ENCODE measurements around the gene GCH1. TPM values are rescaled to one million over a fixed set of nuclear protein-coding genes. Genes with fewer than 3 reads are reported as not detected.

The GCH1 gene
- total and polyA plus RNA-seq, 4 experiments from 2014 or later = 28.4 to 31.9 (median 30.5) TPM

Small RNA genes within 50 kb of the gene (microRNA-seq; reads per million reads assigned to microRNA genes)
- not detected for gene MIR4308 (ENCODE audit: borderline microRNAs expressed, borderline number of aligned reads, borderline replicate concordance)

Other genes with a start within 250 kb of the GCH1 start
- gene WDHD1, start 124.3 kb upstream of the GCH1 start, total RNA-seq = 1 to 10 TPM; 4.0 to 4.1 TPM
- gene WDHD1, start 124.3 kb upstream of the GCH1 start, polyA plus RNA-seq = 1 to 10 TPM; 1.4 to 3.3 TPM
- 10 to 100 TPM; 19.2 to 24.5 TPM for gene SOCS4, start 124.4 kb upstream of the GCH1 start, total RNA-seq
- gene SOCS4, start 124.4 kb upstream of the GCH1 start, polyA plus RNA-seq = 1 to 10 TPM; 3.3 to 3.9 TPM
- gene MAPK1IP1L, start 148.8 kb upstream of the GCH1 start, total RNA-seq = 10 to 100 TPM; 67.2 to 73.4 TPM
- gene MAPK1IP1L, start 148.8 kb upstream of the GCH1 start, polyA plus RNA-seq = 10 to 100 TPM; 82.1 to 89.3 TPM
- gene LGALS3, start 226.4 kb upstream of the GCH1 start, total RNA-seq = 10 to 100 TPM; 46.3 to 51.1 TPM
- 10 to 100 TPM; 88.6 to 98.1 TPM for gene LGALS3, start 226.4 kb upstream of the GCH1 start, polyA plus RNA-seq

Data from CD4-positive, alpha-beta memory T cell (primary cell).